T-helper 1 cell treated with Interleukin-12 subunit alpha and Interleukin-12 subunit beta and Interleukin-4 antibody, amounts not matched to agents 30 μg/mL and 1 μg/mL, for 36 hours (primary cell): ENCODE results near the gene GULP1.

Experiments
- H3K27ac Mint-ChIP-seq: one replicate; pipeline ENCODE4 v1.8.0; 2021; ENCODE audit warnings: mild to moderate bottlenecking, mixed read lengths
- H3K27me3 Mint-ChIP-seq: one replicate; pipeline ENCODE4 v1.8.0; 2021; ENCODE audit warnings: low read depth, mixed read lengths
- H3K36me3 Mint-ChIP-seq: one replicate; pipeline ENCODE4 v1.8.0; 2021; ENCODE audit warnings: low read depth, mixed read lengths
- H3K4me1 Mint-ChIP-seq: one replicate; pipeline ENCODE4 v1.8.0; 2021; ENCODE audit warnings: low read depth, mixed read lengths
- H3K4me3 Mint-ChIP-seq: one replicate; pipeline ENCODE4 v1.8.0; 2021; ENCODE audit warnings: mild to moderate bottlenecking, moderate library complexity, mixed read lengths
- H3K9me3 Mint-ChIP-seq: one replicate; pipeline ENCODE4 v1.8.0; 2021; ENCODE audit warnings: mixed read lengths

Gene GULP1

GRCh38 chr2:188620916-188621315 lies 329.2 kb downstream of the GULP1 start:
- no peaks in the 10 kb centered on the region for H3K36me3 Mint-ChIP-seq
- no peaks in the 10 kb centered on the region for H3K4me1 Mint-ChIP-seq
- H3K4me3 Mint-ChIP-seq = no peak overlapping the region
- no peaks in the 10 kb centered on the region for H3K9me3 Mint-ChIP-seq
- H3K27ac Mint-ChIP-seq = no peak overlapping the region
- H3K27me3 Mint-ChIP-seq = no peaks in the 10 kb centered on the region

- H3K4me3 Mint-ChIP-seq = no peak overlapping the region
- H3K27me3 Mint-ChIP-seq = no peaks in the 10 kb centered on the region
- no peaks in the 10 kb centered on the region for H3K36me3 Mint-ChIP-seq
- no peak overlapping the region for H3K27ac Mint-ChIP-seq
- no peaks in the 10 kb centered on the region for H3K4me1 Mint-ChIP-seq
- H3K9me3 Mint-ChIP-seq = no peaks in the 10 kb centered on the region
Observed at GRCh38 chr2:188622601-188623260, 331.1 kb downstream of the GULP1 start.

GRCh38 chr2:188623995-188624643 lies 332.4 kb downstream of the GULP1 start:
- H3K4me3 Mint-ChIP-seq = no peak overlapping the region
- H3K9me3 Mint-ChIP-seq = no peaks in the 10 kb centered on the region
- H3K4me1 Mint-ChIP-seq = no peaks in the 10 kb centered on the region
- no peak overlapping the region for H3K27ac Mint-ChIP-seq
- H3K36me3 Mint-ChIP-seq = no peaks in the 10 kb centered on the region
- H3K27me3 Mint-ChIP-seq = no peaks in the 10 kb centered on the region

- Mint-ChIP-seq H3K36me3 (no peaks in the 10 kb centered on the region), H3K9me3 (no peaks in the 10 kb centered on the region), H3K27ac (no peak overlapping the region), H3K4me1 (no peaks in the 10 kb centered on the region), H3K27me3 (no peaks in the 10 kb centered on the region), H3K4me3 (no peak overlapping the region)
Observed at GRCh38 chr2:188627471-188627870, 335.8 kb downstream of the GULP1 start.

GRCh38 chr2:188628989-188629752 lies 337.5 kb downstream of the GULP1 start:
- no peak overlapping the region for H3K27ac Mint-ChIP-seq
- H3K4me1 Mint-ChIP-seq = no peaks in the 10 kb centered on the region

GRCh38 chr2:188629753-188630527 lies 338.3 kb downstream of the GULP1 start:
- Mint-ChIP-seq H3K36me3 (no peaks in the 10 kb centered on the region), H3K4me1 (no peaks in the 10 kb centered on the region), H3K9me3 (no peaks in the 10 kb centered on the region), H3K4me3 (no peak overlapping the region), H3K27me3 (no peaks in the 10 kb centered on the region), H3K27ac (no peak overlapping the region)

More at GRCh38 chr2:188628989-188629752, 337.5 kb downstream of the GULP1 start:
- no peaks in the 10 kb centered on the region for H3K36me3 Mint-ChIP-seq
- H3K9me3 Mint-ChIP-seq = no peaks in the 10 kb centered on the region
- no peaks in the 10 kb centered on the region for H3K27me3 Mint-ChIP-seq
- no peak overlapping the region for H3K4me3 Mint-ChIP-seq

GRCh38 chr2:188631037-188631809 lies 339.5 kb downstream of the GULP1 start:
- no peaks in the 10 kb centered on the region for H3K27me3 Mint-ChIP-seq
- no peaks in the 10 kb centered on the region for H3K4me1 Mint-ChIP-seq
- H3K36me3 Mint-ChIP-seq = no peaks in the 10 kb centered on the region
- no peak overlapping the region for H3K27ac Mint-ChIP-seq
- no peaks in the 10 kb centered on the region for H3K9me3 Mint-ChIP-seq
- no peak overlapping the region for H3K4me3 Mint-ChIP-seq

GRCh38 chr2:188634656-188635055 lies 343.0 kb downstream of the GULP1 start:
- no peaks in the 10 kb centered on the region for H3K36me3 Mint-ChIP-seq
- H3K4me1 Mint-ChIP-seq = no peaks in the 10 kb centered on the region
- H3K27ac Mint-ChIP-seq = no peak overlapping the region
- no peak overlapping the region for H3K4me3 Mint-ChIP-seq
- no peaks in the 10 kb centered on the region for H3K9me3 Mint-ChIP-seq
- no peaks in the 10 kb centered on the region for H3K27me3 Mint-ChIP-seq
